Stimulated activated CD8-positive, alpha-beta memory T cell treated with anti-CD3 and anti-CD28 coated beads, Interleukin-7, amount 100 ng/mL, for 1 hour (primary cell): Measurements from ENCODE around the gene IMMP2L.

ENCODE experiments used
- DNase-seq, 2 donors: peaks; one replicate each; pipeline ENCODE4 v3.0.0-alpha.2; 2020; ENCODE audit warnings: low read depth in 2 of 2

IMMP2L gene

DNA sequence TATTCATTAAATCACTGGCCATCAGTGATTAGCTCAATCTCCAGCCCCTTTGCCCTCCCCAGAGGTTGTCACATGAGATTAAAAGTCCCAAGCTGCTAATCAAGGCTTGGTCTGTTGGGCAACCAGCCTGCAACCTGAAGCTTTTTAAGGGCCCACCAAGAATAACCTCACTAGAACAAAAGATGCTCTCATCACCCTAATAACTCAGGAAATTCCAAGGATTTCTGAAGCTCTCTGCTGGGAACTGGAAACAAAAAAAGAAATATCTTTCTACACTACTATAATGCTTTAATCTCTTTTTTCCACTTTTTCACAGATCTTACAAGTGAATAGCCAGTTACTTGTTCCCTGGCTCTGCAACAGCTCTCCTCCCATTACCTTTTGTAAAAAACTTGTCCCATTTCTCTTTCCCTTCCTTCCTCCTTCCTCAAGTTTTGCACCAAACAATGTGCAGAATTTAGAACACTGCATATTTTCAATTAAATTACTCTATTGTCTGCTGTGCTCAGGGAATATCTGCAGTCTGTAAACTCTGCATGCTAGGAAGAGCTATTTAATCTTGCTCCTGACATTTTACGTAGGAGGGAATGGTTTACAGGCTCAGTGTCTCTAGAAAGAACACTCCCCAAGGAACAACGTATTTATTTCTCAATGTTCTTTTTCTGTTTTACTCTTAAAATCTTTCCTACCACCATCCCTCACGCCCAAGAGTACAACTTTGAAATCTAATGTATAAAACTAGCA is 169.1 kb downstream of the IMMP2L start:
- DNase-seq, result no peak

DNA sequence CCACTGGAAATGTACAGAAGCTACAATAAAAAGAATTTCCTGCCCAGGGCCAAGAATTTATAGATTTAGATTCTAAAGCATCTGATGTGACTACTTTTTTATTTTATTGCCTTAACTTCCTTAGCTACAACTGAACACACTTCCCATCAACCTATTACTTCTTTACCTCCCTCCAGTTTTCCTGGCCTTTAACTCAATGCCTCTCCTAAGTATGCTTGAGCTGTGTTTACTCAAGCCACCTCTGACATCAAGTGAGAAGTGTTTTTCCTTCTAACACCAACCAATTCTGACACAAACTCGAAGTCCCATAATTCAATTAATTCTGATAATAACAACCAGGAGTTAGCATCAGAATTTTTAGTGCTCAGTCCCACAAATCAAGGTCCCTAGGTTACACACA is 170.0 kb downstream of the IMMP2L start:
- DNase-seq, result no peak

DNA sequence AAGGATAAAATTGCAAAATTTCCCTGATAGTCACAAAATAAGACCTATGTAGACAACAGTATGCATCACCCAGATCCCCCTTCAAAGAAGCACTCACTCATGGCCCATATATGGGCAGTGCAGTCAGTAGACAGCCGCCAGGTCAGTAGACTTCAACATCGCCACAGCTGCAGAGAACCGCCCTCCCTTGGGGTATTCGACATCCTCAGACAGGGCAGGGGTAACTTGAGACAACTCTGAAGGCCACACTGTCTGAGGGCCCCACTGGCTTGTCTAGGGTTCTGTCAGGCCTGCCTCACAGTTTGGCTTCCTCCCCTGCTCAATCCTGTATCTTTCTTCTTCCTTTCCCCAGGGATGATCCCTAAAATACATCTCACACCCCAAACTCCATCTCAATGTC is 172.3 kb downstream of the IMMP2L start:
- DNase-seq, result no peak

DNA sequence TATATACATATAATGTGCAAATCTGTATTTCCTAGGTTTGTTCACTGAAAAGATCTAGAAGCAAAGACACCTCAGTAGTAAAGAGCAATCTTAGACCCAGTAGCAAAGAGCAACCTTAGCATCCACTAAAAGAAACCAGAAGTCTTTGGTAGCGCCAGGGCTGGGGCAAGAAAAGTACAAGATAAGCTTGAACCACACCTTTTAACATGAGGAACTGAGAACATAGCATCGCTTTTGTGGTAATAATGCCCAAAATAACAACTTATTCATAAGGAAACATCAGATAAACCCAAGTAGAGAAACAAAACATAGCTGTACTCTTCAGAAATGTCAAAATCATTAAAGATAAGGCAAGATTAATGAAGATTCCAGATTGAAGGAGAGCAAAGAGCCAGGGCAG is 173.4 kb downstream of the IMMP2L start:
- no peak for DNase-seq

DNA sequence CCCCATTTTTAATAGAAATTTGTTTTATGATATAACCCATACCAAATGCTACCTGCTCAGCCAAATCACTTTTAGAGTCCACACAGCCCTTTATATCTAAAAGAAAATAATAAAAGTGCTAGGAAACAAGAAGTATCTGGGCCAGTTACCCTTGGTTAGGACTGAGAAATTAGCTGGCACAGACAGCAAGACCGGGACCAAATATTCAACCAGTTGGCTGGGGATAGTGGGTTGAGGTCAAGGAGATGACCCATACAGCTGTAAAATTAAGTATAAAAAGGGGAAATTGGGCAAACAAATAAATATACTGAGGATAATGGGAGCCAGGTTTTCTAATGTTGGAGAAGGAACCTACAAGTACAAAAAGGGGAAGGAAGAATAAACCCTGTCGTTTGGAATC is 174.3 kb downstream of the IMMP2L start:
- no peak for DNase-seq

DNA sequence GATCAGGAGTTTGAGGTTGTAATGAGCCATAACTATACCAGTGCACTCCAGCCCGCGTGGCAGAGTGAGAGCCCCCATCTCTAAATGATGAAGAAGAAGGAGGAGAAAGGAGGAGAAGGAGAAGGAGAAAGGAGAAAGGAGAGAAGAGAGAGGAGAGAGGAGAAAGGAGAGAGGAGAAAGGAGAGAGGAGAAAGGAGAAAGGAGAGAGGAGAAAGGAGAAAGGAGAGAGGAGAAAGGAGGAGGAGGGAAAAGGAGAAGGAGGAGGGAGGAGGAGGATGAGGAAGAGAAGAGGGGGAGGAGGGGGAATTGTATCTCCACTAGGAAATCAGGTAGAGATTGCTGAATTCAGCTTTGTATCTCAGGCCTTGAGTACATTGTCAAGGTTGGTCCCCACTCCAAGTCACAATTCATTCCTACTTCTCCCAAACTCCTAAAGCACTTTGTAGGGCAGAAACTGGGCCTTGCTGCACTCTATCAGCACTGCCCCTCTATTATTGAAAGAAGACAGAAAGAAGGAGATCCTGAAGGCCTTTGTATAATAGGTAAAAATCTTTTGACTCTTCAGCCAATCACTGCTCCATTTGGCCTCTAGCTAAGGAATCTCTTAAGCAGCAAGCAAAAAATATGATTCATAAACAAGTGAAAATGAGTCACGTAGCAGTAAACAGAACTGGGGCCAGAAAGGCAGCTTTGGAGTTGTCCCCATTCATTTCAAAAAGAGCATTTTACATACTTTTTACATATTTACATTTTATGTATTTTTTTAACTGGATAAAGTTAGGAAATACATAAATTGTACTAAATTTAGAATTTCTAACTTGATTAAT is 178.0 kb downstream of the IMMP2L start:
- no peak for DNase-seq

DNA sequence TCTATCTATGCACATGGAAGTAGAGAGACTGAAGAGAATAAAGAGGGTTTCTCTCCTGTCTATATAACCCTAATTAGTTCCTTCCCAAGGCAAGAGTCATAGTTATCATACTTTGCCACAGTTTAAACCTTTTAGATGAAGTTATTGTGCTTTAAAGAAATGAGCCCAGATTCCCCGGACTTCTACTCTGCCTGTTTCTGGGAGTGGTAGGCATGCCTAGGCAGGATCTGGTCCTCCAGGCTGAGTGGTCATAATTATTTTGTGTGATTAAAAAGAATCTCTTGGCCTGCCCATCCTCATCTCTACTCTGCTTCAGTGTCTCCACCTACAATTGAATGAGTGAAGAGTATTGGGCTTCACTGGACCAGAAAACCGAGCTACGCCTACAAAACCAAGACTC is 179.2 kb downstream of the IMMP2L start:
- DNase-seq, result no peak

DNA sequence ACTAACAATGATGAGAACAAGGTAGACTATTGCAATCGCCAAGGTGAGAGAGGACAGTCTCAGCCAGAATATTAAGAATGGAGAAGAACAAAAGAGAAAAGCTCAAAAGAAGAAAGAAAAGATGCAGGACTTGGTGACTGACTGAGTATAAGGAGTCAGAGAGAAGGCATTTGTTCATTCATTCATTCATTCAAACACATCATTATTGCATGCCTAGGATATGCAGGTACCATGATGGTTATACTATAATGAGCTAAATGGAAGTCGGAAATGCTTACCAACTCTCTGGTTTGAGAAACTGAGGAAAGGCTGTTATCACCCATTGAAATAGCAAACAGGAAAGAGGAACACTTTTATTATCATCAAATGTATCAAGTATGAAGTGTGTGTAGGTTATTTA is 180.7 kb downstream of the IMMP2L start:
- no peak for DNase-seq

DNA sequence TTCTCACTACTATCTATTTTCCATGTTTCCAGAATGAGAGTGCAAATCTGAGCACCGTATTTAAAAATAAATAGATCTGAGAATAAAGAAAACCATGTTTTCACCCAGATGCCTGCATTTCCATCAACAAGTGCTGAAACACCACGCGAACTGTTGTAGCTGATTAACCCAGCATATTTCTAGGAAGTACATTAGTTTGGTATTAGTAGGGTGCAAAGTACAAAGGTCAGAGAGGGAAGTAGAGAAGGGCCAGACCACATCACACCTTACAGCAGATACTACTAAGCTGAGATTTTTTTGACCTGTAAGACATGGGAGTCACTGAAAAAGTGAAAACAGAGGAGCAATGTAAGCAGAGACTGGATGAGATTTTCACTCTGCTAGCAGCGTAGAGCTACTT is 181.3 kb downstream of the IMMP2L start:
- no peak for DNase-seq

DNA sequence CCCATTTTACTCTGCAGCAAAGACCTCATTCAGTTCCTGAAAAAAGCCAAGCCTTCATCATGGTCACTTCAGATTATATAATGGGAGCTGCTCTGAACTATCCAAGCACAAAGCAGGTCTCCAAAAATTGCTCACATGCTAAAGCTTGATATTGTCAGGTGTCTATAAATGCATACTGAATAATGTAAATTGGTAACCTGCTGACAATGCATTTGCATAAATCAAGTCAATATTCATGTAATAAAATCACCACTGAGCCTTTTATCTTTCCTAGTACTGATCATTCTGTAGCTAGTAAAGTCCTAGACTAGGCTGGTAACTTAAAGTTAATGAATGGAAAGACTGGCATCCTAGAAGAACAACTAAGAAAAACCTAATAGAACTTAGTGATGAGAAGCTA is 188.3 kb downstream of the IMMP2L start:
- no peak for DNase-seq

DNA sequence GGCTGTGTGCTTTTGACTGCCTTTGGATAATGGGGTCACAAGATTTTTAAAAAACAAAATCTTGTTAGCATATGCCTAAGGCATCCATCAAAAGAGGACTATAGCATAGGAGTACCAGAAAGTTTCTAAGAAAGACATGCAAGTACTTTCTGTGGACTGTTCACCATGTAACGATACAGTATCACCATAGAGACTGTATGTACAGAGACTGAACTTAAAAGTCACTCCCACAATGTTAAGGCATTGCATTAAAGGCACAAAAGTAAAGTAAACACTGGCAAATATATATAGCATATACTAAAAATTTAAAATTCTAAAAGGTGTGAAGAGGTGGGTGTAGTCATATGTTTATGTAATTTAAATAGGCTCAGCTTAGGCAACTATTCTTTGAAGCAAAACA is 190.9 kb downstream of the IMMP2L start:
- no peak for DNase-seq

DNA sequence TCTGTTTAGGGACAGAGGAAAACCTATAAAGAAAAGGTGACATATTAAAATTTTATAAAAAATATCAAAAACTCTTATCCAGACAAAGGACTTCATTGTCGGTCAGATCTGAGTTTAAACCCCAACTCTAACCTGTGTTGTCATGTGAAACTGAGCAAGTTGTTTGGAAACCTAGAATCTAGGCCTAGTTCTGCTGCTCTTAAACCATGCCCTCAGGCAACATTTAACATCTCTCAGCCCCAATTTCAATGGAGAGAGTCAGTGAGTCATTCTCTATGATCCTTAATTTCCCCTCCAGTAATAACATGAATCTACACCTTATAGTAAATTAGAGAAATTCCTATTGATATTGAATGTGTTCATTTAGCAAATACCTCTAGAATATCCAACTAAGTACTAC is 192.3 kb downstream of the IMMP2L start:
- DNase-seq, result no peak

DNA sequence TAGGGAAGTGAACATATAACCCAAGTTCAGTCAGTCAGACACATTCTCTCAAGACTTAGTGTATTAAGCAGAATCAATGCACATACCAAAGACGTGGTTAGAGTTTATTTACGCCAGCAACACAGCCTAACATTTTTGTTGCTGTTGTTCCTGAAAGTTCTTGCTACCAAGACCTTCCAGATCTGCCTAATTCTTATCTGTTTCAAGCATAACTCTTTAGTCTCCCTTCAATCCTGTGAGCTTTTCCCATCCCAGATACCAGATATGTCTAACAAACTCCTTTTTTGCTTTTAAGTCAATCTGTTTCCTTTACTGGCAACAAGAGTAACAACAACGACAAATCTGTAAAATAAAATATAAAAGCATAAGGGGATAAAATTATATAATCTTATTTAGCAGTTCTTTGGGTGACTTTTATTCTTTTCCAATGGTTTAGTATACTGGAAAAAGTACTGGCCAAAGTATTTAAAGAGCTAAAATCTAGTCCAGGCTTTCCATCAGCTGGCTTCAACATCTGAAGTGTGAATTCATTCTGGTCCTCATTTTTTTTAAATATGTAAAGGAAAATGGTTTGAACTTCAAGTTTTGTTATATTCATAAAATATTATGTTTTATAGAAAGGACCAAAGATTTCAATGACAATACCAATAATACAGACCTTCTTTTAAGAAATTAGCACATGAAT is 193.8 kb downstream of the IMMP2L start:
- DNase-seq, result no peak

DNA sequence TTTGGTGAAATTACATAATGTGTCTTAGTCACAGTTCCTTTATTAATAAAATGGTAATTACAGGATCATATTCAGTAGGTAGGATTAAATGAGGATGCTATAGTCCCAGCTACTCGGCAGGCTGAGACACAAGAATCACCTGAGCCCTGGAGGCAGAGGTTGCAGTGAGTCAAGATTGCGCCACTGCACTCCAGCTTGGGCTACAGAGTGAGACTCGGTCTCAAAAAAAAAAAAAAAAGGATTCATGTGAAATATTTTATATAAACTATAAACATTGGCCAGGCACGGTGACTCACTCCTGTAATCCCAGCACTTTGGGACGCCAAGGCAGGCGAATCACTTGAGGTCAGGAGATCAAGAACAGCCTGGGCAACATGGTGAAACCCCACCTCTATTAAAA is 197.9 kb downstream of the IMMP2L start:
- DNase-seq, result no peak

DNA sequence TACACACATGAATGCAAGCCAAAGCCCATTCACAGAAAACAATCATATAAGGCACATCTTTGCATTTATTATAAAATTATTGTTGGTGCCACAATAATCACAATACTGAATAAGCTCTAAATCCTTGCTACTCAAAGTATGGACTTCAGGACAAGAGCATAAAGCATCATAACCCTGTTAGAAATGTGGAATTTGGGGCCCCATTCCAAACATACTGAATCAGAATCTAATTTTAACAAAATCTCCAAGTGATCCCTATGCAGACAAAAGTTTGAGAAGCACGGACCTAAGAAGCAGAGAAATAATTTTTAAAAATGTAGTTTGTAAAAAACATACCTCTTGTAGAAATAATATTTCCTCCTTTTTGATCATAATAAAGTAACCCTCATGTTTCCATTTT is 199.2 kb downstream of the IMMP2L start:
- DNase-seq, result no peak

DNA sequence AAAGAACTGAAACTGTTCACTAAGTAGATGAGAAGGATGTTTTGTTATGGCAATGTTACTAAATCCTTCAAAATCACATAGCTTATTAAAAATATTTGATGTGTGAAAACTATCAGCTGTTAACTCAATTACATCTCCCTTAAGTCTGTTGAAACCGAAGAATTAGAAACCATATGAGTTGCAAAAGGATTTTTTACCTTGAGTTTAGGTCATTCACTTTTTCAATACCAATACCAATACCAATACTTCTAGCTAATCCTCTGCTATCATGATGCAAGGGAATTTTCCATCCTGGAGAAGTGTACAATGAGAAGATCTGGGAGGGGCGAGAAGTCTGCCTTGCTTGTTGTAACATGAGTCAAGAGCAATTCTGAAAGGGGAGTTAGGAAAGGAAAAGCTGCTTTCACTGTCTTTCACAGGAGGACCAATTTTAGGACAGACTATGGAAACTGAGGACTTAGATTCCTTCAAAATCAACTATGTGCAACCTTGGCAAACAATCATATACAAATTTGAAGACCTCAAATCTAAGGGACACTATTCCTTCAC is 199.7 kb downstream of the IMMP2L start:
- DNase-seq, result no peak

DNA sequence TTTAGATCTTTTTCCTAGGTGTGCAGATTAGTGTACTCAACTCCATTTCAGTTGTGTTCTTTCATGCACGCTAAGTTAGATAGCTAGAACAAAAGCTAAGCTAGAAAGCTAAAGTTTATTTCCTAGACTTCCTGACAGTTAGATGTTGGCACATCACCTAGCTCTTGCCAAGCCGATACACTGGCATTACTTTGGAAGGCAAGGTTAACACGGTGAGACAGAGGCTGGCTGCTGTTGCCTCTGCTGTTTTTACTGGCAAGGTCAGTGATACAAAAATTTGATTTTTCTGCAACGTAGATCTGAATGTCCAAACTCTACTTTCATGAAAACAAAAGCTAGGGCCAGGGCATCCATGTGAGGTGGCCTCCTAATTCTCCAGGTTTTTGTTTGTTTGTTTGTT is 203.4 kb downstream of the IMMP2L start:
- no peak for DNase-seq

DNA sequence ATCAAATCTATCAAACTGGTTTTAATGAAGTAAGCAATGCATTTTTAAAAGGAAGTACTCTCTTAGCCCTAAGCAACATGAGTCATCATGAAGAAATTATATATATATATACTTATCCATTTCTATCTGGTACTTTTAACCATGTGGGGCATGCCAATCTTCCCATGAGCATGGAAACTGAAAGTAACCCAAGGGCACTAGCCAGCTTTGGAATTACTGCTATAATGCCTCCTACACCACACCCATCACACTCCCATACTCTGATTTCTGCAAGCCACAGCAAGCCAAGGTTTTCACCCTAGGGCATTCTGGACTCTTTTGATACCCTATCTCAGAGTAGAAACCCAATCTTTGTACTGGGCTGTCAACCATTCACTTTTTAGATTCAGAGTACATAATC is 204.6 kb downstream of the IMMP2L start:
- DNase-seq, result no peak

DNA sequence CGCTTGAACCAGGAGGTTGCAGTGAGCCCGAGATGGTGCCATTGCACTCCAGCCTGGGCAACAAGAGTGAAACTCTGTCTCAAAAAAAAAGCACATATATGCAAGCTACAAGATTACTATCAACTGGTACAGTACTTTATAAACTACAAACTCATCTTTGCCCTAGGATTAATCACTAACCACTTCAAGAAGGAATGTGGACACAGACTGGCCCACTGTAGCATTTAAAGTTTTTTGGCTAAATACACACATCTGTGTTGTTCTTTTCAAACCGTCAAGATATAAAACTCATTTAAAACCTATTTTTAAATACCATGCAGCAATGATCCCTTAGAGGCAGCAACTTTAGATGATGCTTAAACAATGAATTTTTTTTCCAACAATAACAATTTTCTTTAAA is 205.4 kb downstream of the IMMP2L start:
- DNase-seq, result no peak

DNA sequence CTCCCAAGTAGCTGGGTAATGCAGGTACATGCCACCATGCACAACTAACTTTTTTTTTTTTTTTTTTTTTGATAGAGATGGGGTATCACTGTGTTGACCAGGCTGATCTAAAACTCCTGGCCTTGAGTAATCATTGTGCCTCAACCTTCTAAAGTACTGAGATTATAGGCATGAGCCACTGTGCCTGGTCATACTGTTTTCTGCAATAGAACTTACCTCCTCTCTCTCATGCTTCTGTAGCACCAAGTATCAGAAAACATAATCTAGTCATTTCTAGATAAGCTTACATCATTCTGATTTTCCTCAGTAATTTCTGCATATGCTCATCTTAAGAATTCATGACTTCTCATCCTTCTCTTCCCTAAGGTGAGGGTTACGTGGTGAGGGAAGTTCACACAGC is 210.0 kb downstream of the IMMP2L start:
- DNase-seq, result no peak

DNA sequence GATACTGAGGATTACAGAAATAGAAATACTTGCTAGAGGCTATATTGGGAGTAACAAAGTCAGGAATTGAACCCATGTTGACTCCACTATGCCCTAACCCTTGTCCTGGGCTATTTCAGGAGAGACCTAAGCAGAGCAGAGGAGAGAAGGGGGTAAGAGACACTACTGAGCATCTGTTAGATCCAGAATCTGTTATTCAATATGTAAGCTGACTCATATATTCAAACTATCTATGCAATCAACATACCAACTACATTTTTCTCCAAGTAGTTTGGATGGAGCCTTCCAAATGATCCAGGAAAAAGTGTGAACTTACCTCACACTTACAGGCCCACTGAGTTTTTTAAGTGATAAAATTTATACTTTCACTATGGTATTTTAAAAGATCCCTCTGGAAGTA is 216.1 kb downstream of the IMMP2L start:
- DNase-seq, result no peak

DNA sequence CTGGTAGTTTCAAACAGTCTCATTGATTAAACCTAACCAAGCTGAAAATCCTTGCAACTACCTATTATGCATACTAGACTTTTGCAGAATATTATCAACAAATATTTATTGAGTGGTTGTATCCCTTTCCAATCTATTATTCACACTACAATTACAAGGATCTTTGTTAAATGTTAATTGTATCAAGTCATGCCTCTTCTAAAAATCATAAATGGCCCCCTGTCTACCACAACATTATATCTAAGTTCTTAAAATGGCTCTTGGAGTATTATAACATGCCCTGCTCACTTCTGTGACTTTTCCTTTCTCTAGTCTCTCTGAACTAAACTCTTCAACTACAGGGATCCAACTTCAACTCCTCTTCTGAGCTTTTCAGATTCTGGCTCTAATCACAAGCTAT is 219.3 kb downstream of the IMMP2L start:
- DNase-seq, result no peak

DNA sequence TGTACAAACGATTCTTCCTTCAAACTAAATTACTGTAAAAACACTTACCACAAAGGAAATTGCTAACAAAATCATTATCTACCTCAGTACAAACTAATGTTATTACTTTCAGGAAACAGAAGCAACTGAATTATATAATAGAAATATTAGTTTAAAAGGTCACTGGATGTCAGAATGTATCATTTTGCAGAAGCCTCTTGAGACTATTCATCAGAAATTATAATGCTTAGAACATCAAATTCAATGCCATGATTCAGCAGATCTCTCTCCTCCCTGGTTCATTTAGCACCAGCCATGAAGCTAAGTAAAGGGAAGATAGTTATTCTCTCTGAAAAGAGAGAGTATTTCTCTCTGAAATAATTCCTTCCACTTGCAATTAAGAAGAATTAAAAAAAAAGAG is 223.3 kb downstream of the IMMP2L start:
- DNase-seq, result no peak
